Epithelial cell of proximal tubule (primary cell): Measurements from ENCODE around the gene ADORA3. TPM values are rescaled to one million over a fixed set of nuclear protein-coding genes. Genes with fewer than 3 reads are reported as not detected.

ENCODE experiments used
- DNase-seq: peaks from one replicate; pipeline ENCODE4 v3.0.0-alpha.2; 2011; ENCODE audit warnings: low read depth
- H3K4me3 ChIP-seq: 2 replicates; pipeline ENCODE4 v1.5.1; 2011; ENCODE audit warnings: low read depth, mild to moderate bottlenecking, low read length
- CTCF ChIP-seq: conservative IDR thresholded peaks from 2 replicates; pipeline ENCODE4 v1.5.1; 2012; ENCODE audit warnings: low read depth, mild to moderate bottlenecking, low read length
- total RNA-seq: library from RNA; depleted of rRNA; stranded (reverse); fragments of >200 nt; gene quantifications from 2 replicates; pipeline ENCODE4 v1.2.3, GENCODE V29; 2015

ADORA3 gene
- total RNA-seq, 1 donor from 2014 or later, result not detected

GRCh38 chr1:111486431-111486830 lies 17.0 kb downstream of the ADORA3 start:
- no peak overlapping the region for H3K4me3 ChIP-seq
- no peak for TF ChIP-seq CTCF
- no peak for DNase-seq

GRCh38 chr1:111484391-111485026 lies 18.9 kb downstream of the ADORA3 start:
- no peak for TF ChIP-seq CTCF
- DNase-seq, result no peak
- H3K4me3 ChIP-seq, result no peak overlapping the region

- no peak overlapping the region for H3K4me3 ChIP-seq
- DNase-seq, result no peak
- TF ChIP-seq CTCF, result no peak
Observed at GRCh38 chr1:111483876-111484275, 19.6 kb downstream of the ADORA3 start.

- no peak for TF ChIP-seq CTCF
- no peak overlapping the region for H3K4me3 ChIP-seq
- no peak for DNase-seq
Observed at GRCh38 chr1:111483166-111483565, 20.3 kb downstream of the ADORA3 start.

GRCh38 chr1:111481387-111482221 lies 21.8 kb downstream of the ADORA3 start:
- H3K4me3 ChIP-seq, result no peak overlapping the region
- DNase-seq, result no peak
- TF ChIP-seq CTCF, result peak; percentile 96

- DNase-seq, result no peak
- H3K4me3 ChIP-seq, result no peak overlapping the region
- TF ChIP-seq CTCF, result no peak
Observed at GRCh38 chr1:111480674-111481073, 22.8 kb downstream of the ADORA3 start.
